Measurements from ENCODE around the gene GAREM1. TPM values are rescaled to one million over a fixed set of nuclear protein-coding genes. Genes with fewer than 3 reads are reported as not detected.

Gene GAREM1
- total RNA-seq, 5 donors from 2014 or later (not counting 1 experiment from before 2014, with no cell fraction given): 0.26 to 0.41 (median 0.33) TPM

DNA sequence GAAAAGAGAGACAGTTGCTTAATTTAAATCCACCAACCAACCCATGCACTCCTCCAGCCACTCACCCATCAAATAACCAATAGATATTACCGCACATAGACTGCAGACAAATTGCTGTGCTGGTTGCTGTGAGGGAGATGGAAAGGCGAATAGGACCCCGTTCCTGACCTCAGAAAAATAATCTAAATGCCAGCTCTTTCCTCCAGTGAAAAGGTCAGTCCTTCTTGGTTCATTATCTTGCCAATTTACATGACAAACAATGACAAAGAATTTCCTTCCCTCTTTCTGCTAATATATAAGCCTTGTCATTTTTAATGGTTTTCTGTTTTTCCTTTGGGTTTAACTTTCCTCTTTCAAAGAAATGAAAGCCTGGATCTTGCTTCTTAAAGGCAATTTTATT lies 219.2 kb downstream of the GAREM1 start:
- CTCF ChIA-PET: no interaction called here
- Mint-ChIP-seq H3K36me3 (no peaks in the 10 kb centered on the region), H3K9me3 (no peaks in the 10 kb centered on the region), H3K27ac (no peak overlapping the region), H3K4me1 (no peaks in the 10 kb centered on the region), H3K4me3 (no peak overlapping the region), H3K27me3 (peaks cover 30 to 31% of the 10 kb centered on the region in 2 donors)
- no CpG with 5 or more reads among the region's 3 CpGs for WGBS (ENCODE audit: insufficient coverage)
- POLR2A ChIA-PET: no interaction called here
- DNase-seq: no peak
- H3K27me3 ChIP-seq (replicated peaks in 1 of 2; ENCODE audit: control insufficient read depth in 2 of 2, extremely low read depth in 1 of 2, insufficient read depth in 2 of 2, low read length in 1 of 2): peaks cover 0 to 16% of the 10 kb centered on the region in 2 experiments
- no peaks in the 10 kb centered on the region for H3K4me1 ChIP-seq (ENCODE audit: control insufficient read depth in 1 of 2, extremely low read depth in 1 of 2, insufficient read depth in 2 of 2, low read length in 2 of 2)
- no peak overlapping the region for H3K4me3 ChIP-seq (ENCODE audit: control insufficient read depth in 1 of 2, extremely low read depth in 1 of 2, low read length in 1 of 2)
- H3K36me3 ChIP-seq (ENCODE audit: control insufficient read depth in 2 of 2, extremely low read depth in 1 of 2, insufficient read depth in 1 of 2, low read length in 1 of 2): no peaks in the 10 kb centered on the region
- H3K9me3 ChIP-seq: no peaks in the 10 kb centered on the region
- H3K27ac ChIP-seq (ENCODE audit: low read length): no peak overlapping the region
- no peak for ATAC-seq (replicated peaks in 1 of 4)

DNA sequence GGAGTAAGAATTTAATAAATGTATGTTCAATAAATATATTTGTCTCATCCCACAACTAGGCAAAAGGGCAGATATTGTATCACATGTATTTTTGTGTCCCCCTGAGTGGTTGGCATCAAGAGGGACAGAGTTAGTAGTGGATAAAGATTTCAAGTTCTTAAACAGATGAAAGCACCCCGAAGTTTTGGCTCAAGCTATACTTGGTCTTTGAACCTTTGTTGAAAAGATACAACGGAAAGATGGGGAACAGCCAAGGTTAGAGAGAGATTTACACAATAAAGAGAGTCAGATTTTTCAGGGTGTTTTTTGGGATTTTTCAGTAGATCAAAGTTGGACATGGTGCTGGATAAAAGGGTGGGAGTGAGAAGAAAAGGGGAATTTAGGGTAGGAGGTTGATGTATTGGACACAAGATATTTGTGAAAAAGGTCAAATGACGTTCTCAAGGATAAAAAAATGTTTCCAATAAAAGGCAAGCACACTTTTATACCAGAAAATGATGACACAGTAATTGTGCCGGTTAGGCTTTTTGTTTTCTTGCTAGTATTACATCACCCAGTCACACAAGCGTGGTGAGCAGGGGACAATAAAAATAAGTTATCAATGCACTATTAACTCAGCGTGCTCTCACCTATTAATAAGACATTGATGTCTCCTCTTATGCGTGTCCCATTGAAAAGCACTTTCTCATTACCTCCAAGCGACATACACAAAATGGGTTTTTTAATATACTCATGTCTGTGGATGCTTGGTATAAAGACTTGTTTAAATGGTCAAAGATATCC lies 221.3 kb downstream of the GAREM1 start:
- POLR2A ChIA-PET: no interaction called here
- Histone ChIP-seq H3K27ac (ENCODE audit: low read length) (no peak overlapping the region), H3K36me3 (ENCODE audit: control insufficient read depth in 2 of 2, extremely low read depth in 1 of 2, insufficient read depth in 1 of 2, low read length in 1 of 2) (no peaks in the 10 kb centered on the region), H3K9me3 (no peaks in the 10 kb centered on the region), H3K4me1 (ENCODE audit: control insufficient read depth in 1 of 2, extremely low read depth in 1 of 2, insufficient read depth in 2 of 2, low read length in 2 of 2) (no peaks in the 10 kb centered on the region), H3K4me3 (ENCODE audit: control insufficient read depth in 1 of 2, extremely low read depth in 1 of 2, low read length in 1 of 2) (no peak overlapping the region), H3K27me3 (replicated peaks in 1 of 2; ENCODE audit: control insufficient read depth in 2 of 2, extremely low read depth in 1 of 2, insufficient read depth in 2 of 2, low read length in 1 of 2) (peaks cover 0 to 10% of the 10 kb centered on the region in 2 experiments)
- peaks cover 23 to 24% of the 10 kb centered on the region in 2 donors for H3K27me3 Mint-ChIP-seq
- H3K27ac Mint-ChIP-seq: no peak overlapping the region
- no peak overlapping the region for H3K4me3 Mint-ChIP-seq
- no peak for ATAC-seq (replicated peaks in 1 of 4)
- 82% methylated on average over 4 of the region's 8 CpGs for WGBS (ENCODE audit: insufficient coverage)
- H3K4me1 Mint-ChIP-seq: no peaks in the 10 kb centered on the region
- no peaks in the 10 kb centered on the region for H3K36me3 Mint-ChIP-seq
- no peaks in the 10 kb centered on the region for H3K9me3 Mint-ChIP-seq
- DNase-seq: no peak
- CTCF ChIA-PET: no interaction called here

DNA sequence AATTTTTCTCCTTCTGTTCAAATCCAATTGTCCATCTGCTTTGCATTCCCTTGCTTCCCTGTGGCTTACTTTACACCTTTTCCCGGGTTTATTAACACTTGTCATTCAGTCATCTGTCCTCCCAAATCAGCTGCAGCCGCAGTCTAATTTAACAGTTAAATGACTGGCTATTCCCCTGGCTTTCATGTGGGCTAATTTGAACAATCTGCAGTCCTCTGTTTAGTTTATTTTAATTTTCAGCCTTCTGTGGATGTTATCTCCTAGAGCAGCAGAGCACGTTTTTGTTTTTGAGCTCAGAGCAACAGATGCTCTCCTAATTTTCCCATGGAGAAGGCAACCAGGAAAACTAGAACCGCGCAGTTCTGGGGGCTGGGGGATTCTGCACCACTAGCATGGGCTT lies 225.8 kb downstream of the GAREM1 start:
- DNase-seq (no peak), ATAC-seq (replicated peaks in 1 of 4) (no peak)
- H3K9me3 ChIP-seq: no peaks in the 10 kb centered on the region
- Mint-ChIP-seq H3K4me3 (no peak overlapping the region), H3K27ac (peak overlapping the region in 1 of 2 donors; percentile 1), H3K36me3 (no peaks in the 10 kb centered on the region), H3K9me3 (no peaks in the 10 kb centered on the region), H3K27me3 (peaks cover 9 to 19% of the 10 kb centered on the region in 2 donors), H3K4me1 (no peaks in the 10 kb centered on the region)
- CTCF ChIA-PET: no interaction called here
- POLR2A ChIA-PET: no interaction called here
- 78% methylated on average over 4 of the region's 5 CpGs for WGBS (ENCODE audit: insufficient coverage)
- H3K36me3 ChIP-seq (ENCODE audit: control insufficient read depth in 2 of 2, extremely low read depth in 1 of 2, insufficient read depth in 1 of 2, low read length in 1 of 2): no peaks in the 10 kb centered on the region
- H3K27ac ChIP-seq (ENCODE audit: low read length): no peak overlapping the region
- no peaks in the 10 kb centered on the region for H3K4me1 ChIP-seq (ENCODE audit: control insufficient read depth in 1 of 2, extremely low read depth in 1 of 2, insufficient read depth in 2 of 2, low read length in 2 of 2)
- H3K27me3 ChIP-seq (replicated peaks in 1 of 2; ENCODE audit: control insufficient read depth in 2 of 2, extremely low read depth in 1 of 2, insufficient read depth in 2 of 2, low read length in 1 of 2): peaks cover 0 to 11% of the 10 kb centered on the region in 2 experiments
- no peak overlapping the region for H3K4me3 ChIP-seq (ENCODE audit: control insufficient read depth in 1 of 2, extremely low read depth in 1 of 2, low read length in 1 of 2)

DNA sequence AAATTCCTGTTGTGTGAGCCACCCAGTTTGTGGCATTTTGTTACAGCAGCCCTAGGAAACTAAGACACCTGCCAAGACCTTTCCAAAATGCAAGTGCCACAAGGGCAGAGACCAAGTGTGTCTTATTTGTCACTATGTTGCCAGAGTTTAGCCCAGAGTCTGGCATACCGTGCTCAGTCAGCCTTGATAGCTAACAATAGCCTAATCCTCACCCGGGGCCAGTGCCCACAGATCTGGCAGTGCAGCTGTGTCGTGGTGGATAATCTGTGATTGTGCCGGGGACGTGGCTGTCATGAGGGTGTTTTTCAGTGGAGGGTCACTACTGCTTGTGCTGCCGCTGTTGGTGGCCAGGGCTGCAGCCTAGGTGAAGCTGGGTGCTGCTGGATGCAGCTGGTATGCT lies 227.3 kb downstream of the GAREM1 start:
- Histone ChIP-seq H3K27me3 (replicated peaks in 1 of 2; ENCODE audit: control insufficient read depth in 2 of 2, extremely low read depth in 1 of 2, insufficient read depth in 2 of 2, low read length in 1 of 2) (peaks cover 0 to 16% of the 10 kb centered on the region in 2 experiments), H3K36me3 (ENCODE audit: control insufficient read depth in 2 of 2, extremely low read depth in 1 of 2, insufficient read depth in 1 of 2, low read length in 1 of 2) (no peaks in the 10 kb centered on the region), H3K27ac (ENCODE audit: low read length) (no peak overlapping the region), H3K9me3 (no peaks in the 10 kb centered on the region), H3K4me1 (ENCODE audit: control insufficient read depth in 1 of 2, extremely low read depth in 1 of 2, insufficient read depth in 2 of 2, low read length in 2 of 2) (no peaks in the 10 kb centered on the region), H3K4me3 (ENCODE audit: control insufficient read depth in 1 of 2, extremely low read depth in 1 of 2, low read length in 1 of 2) (no peak overlapping the region)
- Mint-ChIP-seq H3K4me3 (no peak overlapping the region), H3K27ac (no peak overlapping the region), H3K27me3 (peaks cover 8 to 14% of the 10 kb centered on the region in 2 donors), H3K9me3 (no peaks in the 10 kb centered on the region), H3K36me3 (no peaks in the 10 kb centered on the region), H3K4me1 (no peaks in the 10 kb centered on the region)
- ChIA-PET CTCF (no interaction called here), POLR2A (no interaction called here)
- DNase-seq (no peak), ATAC-seq (replicated peaks in 1 of 4) (no peak)
- 80% methylated on average over 6 of the region's 6 CpGs for WGBS (ENCODE audit: insufficient coverage)

DNA sequence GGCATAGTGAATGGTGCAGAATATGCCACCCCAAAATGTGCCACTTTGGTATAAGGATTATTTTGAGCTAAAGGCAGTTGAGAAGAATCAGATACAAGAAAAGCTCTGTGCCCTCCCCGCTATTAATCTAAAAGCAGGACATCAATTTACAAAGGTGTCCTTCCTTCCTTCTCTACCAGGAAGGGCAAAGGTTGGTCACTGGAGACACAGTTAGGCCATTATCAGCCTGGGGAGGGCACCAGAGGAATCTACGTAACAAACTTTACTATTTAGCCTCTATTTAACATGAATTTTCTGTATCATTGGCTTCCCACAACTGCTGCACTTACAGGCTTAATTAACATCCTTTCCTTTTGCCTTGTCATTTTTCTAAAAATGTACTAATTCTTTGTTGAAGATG lies 228.3 kb downstream of the GAREM1 start:
- H3K4me1 ChIP-seq (ENCODE audit: control insufficient read depth in 1 of 2, extremely low read depth in 1 of 2, insufficient read depth in 2 of 2, low read length in 2 of 2): no peaks in the 10 kb centered on the region
- no peaks in the 10 kb centered on the region for H3K4me1 Mint-ChIP-seq
- peaks cover 0 to 15% of the 10 kb centered on the region in 2 experiments for H3K27me3 ChIP-seq (replicated peaks in 1 of 2; ENCODE audit: control insufficient read depth in 2 of 2, extremely low read depth in 1 of 2, insufficient read depth in 2 of 2, low read length in 1 of 2)
- DNase-seq (no peak), ATAC-seq (replicated peaks in 1 of 4) (no peak)
- CTCF ChIA-PET: no interaction called here
- no peak overlapping the region for H3K4me3 Mint-ChIP-seq
- H3K27ac ChIP-seq (ENCODE audit: low read length): no peak overlapping the region
- no peaks in the 10 kb centered on the region for H3K36me3 ChIP-seq (ENCODE audit: control insufficient read depth in 2 of 2, extremely low read depth in 1 of 2, insufficient read depth in 1 of 2, low read length in 1 of 2)
- no CpG with 5 or more reads among the region's 2 CpGs for WGBS (ENCODE audit: insufficient coverage)
- POLR2A ChIA-PET: no interaction called here
- no peak overlapping the region for H3K27ac Mint-ChIP-seq
- no peaks in the 10 kb centered on the region for H3K36me3 Mint-ChIP-seq
- H3K4me3 ChIP-seq (ENCODE audit: control insufficient read depth in 1 of 2, extremely low read depth in 1 of 2, low read length in 1 of 2): no peak overlapping the region
- peaks cover 13 to 19% of the 10 kb centered on the region in 2 donors for H3K27me3 Mint-ChIP-seq
- H3K9me3 Mint-ChIP-seq: no peaks in the 10 kb centered on the region
- no peaks in the 10 kb centered on the region for H3K9me3 ChIP-seq

DNA sequence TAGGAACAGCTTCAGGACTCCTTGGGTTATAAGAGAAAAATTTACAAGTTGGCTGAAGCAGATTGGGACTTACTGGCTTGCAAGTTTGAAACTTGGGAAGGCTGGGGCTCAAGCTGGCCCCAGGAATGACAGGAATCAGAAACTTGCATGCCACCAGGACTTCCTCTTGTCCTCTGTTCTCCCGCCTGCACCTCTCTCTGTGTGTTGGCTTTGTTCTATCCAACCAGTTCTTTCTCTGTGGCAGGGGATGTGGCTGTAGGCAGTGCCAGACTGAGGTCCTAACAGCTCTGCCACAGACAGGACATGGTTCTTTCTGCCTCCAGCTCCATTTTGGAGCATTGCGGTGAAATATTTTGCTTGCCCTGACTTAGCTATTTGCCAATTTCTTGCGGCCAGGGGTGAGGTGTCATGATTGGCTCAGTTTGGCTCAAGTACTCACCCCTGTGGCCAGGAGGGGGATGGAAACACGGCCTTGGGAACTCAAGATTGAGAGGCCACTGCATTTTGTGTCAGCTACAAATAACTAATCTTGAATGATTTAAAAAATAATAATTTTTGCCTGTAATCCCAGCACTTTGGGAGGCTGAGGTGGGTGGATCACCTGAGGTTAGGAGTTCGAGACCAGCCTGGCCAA lies 231.9 kb downstream of the GAREM1 start:
- no peaks in the 10 kb centered on the region for H3K4me1 ChIP-seq (ENCODE audit: control insufficient read depth in 1 of 2, extremely low read depth in 1 of 2, insufficient read depth in 2 of 2, low read length in 2 of 2)
- Mint-ChIP-seq H3K27me3 (peaks cover 16 to 19% of the 10 kb centered on the region in 2 donors), H3K4me3 (no peak overlapping the region), H3K4me1 (no peaks in the 10 kb centered on the region), H3K36me3 (no peaks in the 10 kb centered on the region), H3K9me3 (peaks cover 0 to 3% (median 3%) of the 10 kb centered on the region in 3 donors), H3K27ac (no peak overlapping the region)
- 89% methylated on average over 3 of the region's 5 CpGs for WGBS (ENCODE audit: insufficient coverage)
- no peaks in the 10 kb centered on the region for H3K9me3 ChIP-seq
- ChIA-PET CTCF (interaction anchor here in 1 of 2 donors (0.5 kb wide), 1 partner anchor 29 kb away, joined by 6 read pairs; no protein-coding TSS in a partner anchor), POLR2A (no interaction called here)
- ATAC-seq (replicated peaks in 1 of 4) (no peak), DNase-seq (no peak)
- no peak overlapping the region for H3K4me3 ChIP-seq (ENCODE audit: control insufficient read depth in 1 of 2, extremely low read depth in 1 of 2, low read length in 1 of 2)
- no peaks in the 10 kb centered on the region for H3K36me3 ChIP-seq (ENCODE audit: control insufficient read depth in 2 of 2, extremely low read depth in 1 of 2, insufficient read depth in 1 of 2, low read length in 1 of 2)
- no peak overlapping the region for H3K27ac ChIP-seq (ENCODE audit: low read length)
- peaks cover 0 to 12% of the 10 kb centered on the region in 2 experiments for H3K27me3 ChIP-seq (replicated peaks in 1 of 2; ENCODE audit: control insufficient read depth in 2 of 2, extremely low read depth in 1 of 2, insufficient read depth in 2 of 2, low read length in 1 of 2)

All from T-cell (primary cell).